Neural cell (in vitro differentiated cells): ENCODE data around the gene STRA6.

Source experiments
- CTCF ChIP-seq: fragments of 450-650 bp; IDR thresholded peaks from 2 replicates; pipeline ENCODE4 v1.5.1; 2014; ENCODE audit warnings: antibody characterized with exemption, mild to moderate bottlenecking, moderate library complexity; ENCODE audit not compliant: poor library complexity, severe bottlenecking
- EZH2 ChIP-seq: fragments of 200-600, 300-800 bp; shearing (Covaris generic), sonication (generic); IDR thresholded peaks from 2 replicates; pipeline ENCODE4 v1.6.1; 2014; ENCODE audit warnings: antibody characterized with exemption, low read length, borderline replicate concordance, mild to moderate bottlenecking; ENCODE audit not compliant: insufficient read depth, poor library complexity, severe bottlenecking

- TF ChIP-seq CTCF (no peak), EZH2 (no peak)
Observed at GRCh38 chr15:74188216-74188615, 14.4 kb downstream of the STRA6 start.
